ENCODE results near the gene SHMT2. TPM values are rescaled to one million over a fixed set of nuclear protein-coding genes. Genes with fewer than 3 reads are reported as not detected.

SHMT2 gene
- total and polyA plus RNA-seq, 2 of the 13 experiments (the other 11 are each of a cell fraction or from before 2014, with no cell fraction given): 181 to 393 TPM

DNA sequence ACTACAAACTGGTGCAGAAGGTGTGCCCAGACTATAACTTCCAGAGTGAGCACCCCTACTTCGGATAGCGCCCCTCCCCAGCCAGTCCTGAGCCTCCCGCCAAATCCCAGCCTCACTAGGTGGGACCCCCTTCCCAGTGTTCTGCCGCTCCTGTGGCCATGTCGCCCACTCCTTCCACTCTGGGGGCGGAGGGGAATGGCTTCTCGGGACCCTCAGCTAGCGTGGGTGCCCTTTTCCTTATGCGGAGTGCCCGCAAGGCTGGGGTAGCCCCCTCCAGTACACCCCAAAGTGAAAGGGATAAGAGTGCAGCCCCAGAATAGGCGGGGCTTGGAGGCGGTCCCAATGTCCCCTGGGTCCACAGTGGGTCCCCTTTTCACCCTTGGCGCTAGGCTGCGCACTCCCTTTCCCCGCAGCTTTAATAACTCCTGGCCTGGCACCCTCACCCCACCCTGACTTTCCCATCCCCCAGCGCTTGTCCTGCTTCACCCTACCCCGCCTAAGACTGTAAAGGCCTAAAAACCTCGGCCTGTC is 3.8 kb upstream of the SHMT2 start (continued):
- TF ChIP-seq ZNF256 (CRISPR knock-in tag; conservative IDR thresholded peaks at IDR 0.05): no peak
- TF ChIP-seq ZMYM3 (CRISPR knock-in tag; IDR thresholded peaks at IDR 0.05): no peak
- no peak for TF ChIP-seq ZNF33A (CRISPR knock-in tag; IDR thresholded peaks at IDR 0.05; ENCODE audit: borderline replicate concordance)
- no peak for TF ChIP-seq TEAD3 (CRISPR knock-in tag; optimal IDR thresholded peaks at IDR 0.05; ENCODE audit: borderline replicate concordance)
- no peak for TF ChIP-seq ZNF432 (CRISPR knock-in tag; IDR thresholded peaks at IDR 0.05; ENCODE audit: borderline replicate concordance)
- TF ChIP-seq ZNF784 (CRISPR knock-in tag; IDR thresholded peaks at IDR 0.05; ENCODE audit: borderline replicate concordance): no peak
- TF ChIP-seq NR2C2 (CRISPR knock-in tag; IDR thresholded peaks at IDR 0.05; ENCODE audit: borderline replicate concordance): no peak
- TF ChIP-seq NFE2L2 (IDR thresholded peaks at IDR 0.05; ENCODE audit: low read length): no peak

DNA sequence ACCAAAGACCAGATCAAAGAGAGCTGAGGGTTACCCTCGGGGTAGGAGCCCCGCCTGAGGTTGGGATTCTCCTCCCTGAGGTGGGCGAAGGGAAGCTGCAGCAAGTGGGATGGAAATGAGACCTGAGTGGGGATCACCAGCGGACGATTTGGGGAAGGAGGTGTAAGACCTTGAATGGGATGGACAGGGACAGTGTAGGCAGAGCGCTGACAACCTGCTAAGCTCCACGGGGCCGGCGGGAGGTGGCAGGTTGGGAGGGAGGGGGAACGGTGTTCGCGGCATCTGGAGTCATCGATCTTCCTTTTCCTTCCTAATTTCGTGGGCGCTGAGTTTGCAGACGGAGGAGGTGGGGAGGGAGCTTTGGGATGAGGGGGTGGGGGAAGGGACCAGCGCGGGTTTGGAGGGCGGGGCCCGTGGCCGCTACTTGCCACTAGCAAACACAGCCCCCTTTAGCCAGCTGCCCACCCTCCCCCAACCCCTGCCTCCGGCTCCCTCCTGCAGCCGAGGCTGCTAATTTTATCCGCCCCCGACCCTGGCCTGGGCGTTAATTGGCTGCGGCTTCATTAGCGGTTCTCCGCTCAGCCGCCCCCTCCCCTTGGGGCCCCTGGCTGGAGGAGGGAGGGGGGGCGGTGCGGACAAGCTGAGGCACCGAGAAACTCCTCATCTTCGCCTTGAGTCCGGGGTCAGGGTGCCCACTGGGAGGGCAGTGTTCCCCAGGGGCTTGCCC is 2.8 kb upstream of the SHMT2 start:
- no peak for DNase-seq (ENCODE audit: low spot score)
- POLR2A ChIA-PET: interaction anchor here (1.1 to 1.7 kb wide), 4 partner anchors 11 to 99 kb away, joined by 3 to 6 read pairs (median 4); partner anchors contain the start of gene LRP1

More for the DNA sequence above, 2.8 kb upstream of the SHMT2 start:
- peaks cover 3 to 6% of the 10 kb centered on the region in 2 experiments; a peak in 2 of 5 replicates for H3K36me3 ChIP-seq (replicated peaks in 1 of 2; ENCODE audit: control insufficient read depth in 1 of 2, insufficient read depth in 2 of 2, low read length in 2 of 2)
- peaks cover 3 to 48% of the 10 kb centered on the region in 2 experiments; a peak in 4 of 5 replicates for H3K27me3 ChIP-seq (ENCODE audit: control insufficient read depth in 1 of 2, insufficient read depth in 2 of 2, low read length in 2 of 2)
- WGBS (ENCODE audit: low lambda C conversion rate): 40% methylated on average over 29 of the region's 35 CpGs
- FAIRE-seq (no peak), ATAC-seq (no peak)
- in situ Hi-C loops (cut with HindIII; ENCODE audit: extremely low pct_ligation_motif_present, low pct_unique_long_range_greater_than_20kb) (no loop called here), intact Hi-C loops (cut with micrococcal nuclease; ENCODE audit: unreplicated experiment) (no loop called here)
- no peaks in the 10 kb centered on the region for H3K9me3 ChIP-seq (ENCODE audit: low read length)
- H3K4me1 ChIP-seq (ENCODE audit: insufficient read depth, low read length): peaks cover 77% of the 10 kb centered on the region
- peak overlapping the region; percentile 57 for H3K4me2 ChIP-seq (ENCODE audit: low read depth, low read length)
- no peak overlapping the region for H2AFZ ChIP-seq (ENCODE audit: low read length)
- H3K9ac ChIP-seq (ENCODE audit: insufficient read depth, low read depth, low read length): no peak overlapping the region
- peak overlapping the region in 1 of 3 experiments; percentile 46; a peak in 2 of 6 replicates for H3K4me3 ChIP-seq (replicated peaks in 1 of 3; ENCODE audit: insufficient read depth in 1 of 3, low read depth in 2 of 3, low read length in 3 of 3)
- no peak for TF ChIP-seq ZNF235 (CRISPR knock-in tag; IDR thresholded peaks at IDR 0.05; ENCODE audit: borderline replicate concordance)
- TF ChIP-seq ZNF205 (CRISPR knock-in tag; IDR thresholded peaks at IDR 0.05): peak; percentile 96
- TF ChIP-seq, protein P1, sequence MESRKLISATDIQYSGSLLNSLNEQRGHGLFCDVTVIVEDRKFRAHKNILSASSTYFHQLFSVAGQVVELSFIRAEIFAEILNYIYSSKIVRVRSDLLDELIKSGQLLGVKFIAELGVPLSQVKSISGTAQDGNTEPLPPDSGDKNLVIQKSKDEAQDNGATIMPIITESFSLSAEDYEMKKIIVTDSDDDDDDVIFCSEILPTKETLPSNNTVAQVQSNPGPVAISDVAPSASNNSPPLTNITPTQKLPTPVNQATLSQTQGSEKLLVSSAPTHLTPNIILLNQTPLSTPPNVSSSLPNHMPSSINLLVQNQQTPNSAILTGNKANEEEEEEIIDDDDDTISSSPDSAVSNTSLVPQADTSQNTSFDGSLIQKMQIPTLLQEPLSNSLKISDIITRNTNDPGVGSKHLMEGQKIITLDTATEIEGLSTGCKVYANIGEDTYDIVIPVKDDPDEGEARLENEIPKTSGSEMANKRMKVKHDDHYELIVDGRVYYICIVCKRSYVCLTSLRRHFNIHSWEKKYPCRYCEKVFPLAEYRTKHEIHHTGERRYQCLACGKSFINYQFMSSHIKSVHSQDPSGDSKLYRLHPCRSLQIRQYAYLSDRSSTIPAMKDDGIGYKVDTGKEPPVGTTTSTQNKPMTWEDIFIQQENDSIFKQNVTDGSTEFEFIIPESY (CRISPR knock-in tag; IDR thresholded peaks at IDR 0.05): 0 out of 2 replicates have a peak, but pooled peaks have one; percentile 18
- H4K20me1 ChIP-seq (ENCODE audit: insufficient read depth, low read length): no peaks in the 10 kb centered on the region
- BruUV-seq (replicated peaks): no TSS peak
- peaks cover 30% of the 10 kb centered on the region for H3K79me2 ChIP-seq (ENCODE audit: insufficient read depth, low read length)
- CTCF ChIA-PET (ENCODE audit: low intra/inter-chr PET ratio, low total read pairs): interaction anchor here (8.7 kb wide), 1 partner anchor 12 kb away, joined by 87 read pairs; a partner anchor contains a TSS
- H3K27ac ChIP-seq (ENCODE audit: extremely low read length, insufficient read depth, low read length): no peak overlapping the region

Measured in HepG2 (cell line).